ENCODE data around the gene LAMC2. TPM values are rescaled to one million over a fixed set of nuclear protein-coding genes. Genes with fewer than 3 reads are reported as not detected.

The LAMC2 gene
- total RNA-seq, 1 donor from 2014 or later: 13.9 TPM

GRCh38 chr1:183215076-183215720 lies 29.1 kb downstream of the LAMC2 start:
- no peaks in the 10 kb centered on the region for H3K4me1 Mint-ChIP-seq (ENCODE audit: low read depth, unreplicated experiment)
- no peak overlapping the region for H3K4me3 Mint-ChIP-seq (ENCODE audit: unreplicated experiment)
- Histone ChIP-seq H3K9ac (ENCODE audit: low read length) (no peak overlapping the region), H2AFZ (ENCODE audit: low read depth, low read length) (no peak overlapping the region), H3K27me3 (ENCODE audit: insufficient read depth, low read length) (no peaks in the 10 kb centered on the region), H4K20me1 (ENCODE audit: insufficient read depth, low read length) (no peaks in the 10 kb centered on the region), H3K9me3 (ENCODE audit: insufficient read depth, low read depth, low read length) (no peaks in the 10 kb centered on the region), H3K4me3 (ENCODE audit: insufficient read depth, low read depth, low read length) (no peak overlapping the region), H3K4me1 (ENCODE audit: insufficient read depth, low read length) (no peaks in the 10 kb centered on the region), H3K36me3 (ENCODE audit: insufficient read depth, low read length) (no peaks in the 10 kb centered on the region), H3K27ac (ENCODE audit: low read depth, low read length) (no peak overlapping the region), H3K4me2 (ENCODE audit: low read length) (no peak overlapping the region), H3K79me2 (ENCODE audit: insufficient read depth, low read length) (no peaks in the 10 kb centered on the region)
- peaks cover 4% of the 10 kb centered on the region for H3K9me3 Mint-ChIP-seq (ENCODE audit: unreplicated experiment)
- H3K27me3 Mint-ChIP-seq (ENCODE audit: low read depth, unreplicated experiment): peaks cover 12% of the 10 kb centered on the region
- no peak for DNase-seq (ENCODE audit: low read depth)
- no peak for TF ChIP-seq EZH2 (IDR thresholded peaks at IDR 0.05; ENCODE audit: insufficient read depth, low read length)
- no peak for TF ChIP-seq CTCF (IDR thresholded peaks at IDR 0.05; ENCODE audit: insufficient read depth, low read depth, low read length)
- no peaks in the 10 kb centered on the region for H3K36me3 Mint-ChIP-seq (ENCODE audit: low read depth, unreplicated experiment)
- FAIRE-seq: no peak
- peak overlapping the region; percentile 60 for H3K27ac Mint-ChIP-seq (ENCODE audit: unreplicated experiment)

- Histone ChIP-seq H3K9ac (ENCODE audit: low read length) (no peak overlapping the region), H3K4me3 (ENCODE audit: insufficient read depth, low read depth, low read length) (no peak overlapping the region), H3K27me3 (ENCODE audit: insufficient read depth, low read length) (no peaks in the 10 kb centered on the region), H3K27ac (ENCODE audit: low read depth, low read length) (no peak overlapping the region), H3K79me2 (ENCODE audit: insufficient read depth, low read length) (no peaks in the 10 kb centered on the region), H3K36me3 (ENCODE audit: insufficient read depth, low read length) (no peaks in the 10 kb centered on the region), H3K9me3 (ENCODE audit: insufficient read depth, low read depth, low read length) (no peaks in the 10 kb centered on the region), H4K20me1 (ENCODE audit: insufficient read depth, low read length) (no peaks in the 10 kb centered on the region), H3K4me1 (ENCODE audit: insufficient read depth, low read length) (no peaks in the 10 kb centered on the region), H3K4me2 (ENCODE audit: low read length) (no peak overlapping the region), H2AFZ (ENCODE audit: low read depth, low read length) (no peak overlapping the region)
- Mint-ChIP-seq H3K27ac (ENCODE audit: unreplicated experiment) (no peak overlapping the region), H3K9me3 (ENCODE audit: unreplicated experiment) (peaks cover 4% of the 10 kb centered on the region), H3K27me3 (ENCODE audit: low read depth, unreplicated experiment) (peaks cover 12% of the 10 kb centered on the region), H3K4me3 (ENCODE audit: unreplicated experiment) (no peak overlapping the region), H3K36me3 (ENCODE audit: low read depth, unreplicated experiment) (no peaks in the 10 kb centered on the region), H3K4me1 (ENCODE audit: low read depth, unreplicated experiment) (no peaks in the 10 kb centered on the region)
- DNase-seq (ENCODE audit: low read depth) (no peak), FAIRE-seq (no peak)
- TF ChIP-seq EZH2 (IDR thresholded peaks at IDR 0.05; ENCODE audit: insufficient read depth, low read length) (no peak), CTCF (IDR thresholded peaks at IDR 0.05; ENCODE audit: insufficient read depth, low read depth, low read length) (no peak)
Measured at GRCh38 chr1:183215936-183216335, 29.9 kb downstream of the LAMC2 start.

GRCh38 chr1:183218027-183218618 lies 32.1 kb downstream of the LAMC2 start:
- Mint-ChIP-seq H3K4me3 (ENCODE audit: unreplicated experiment) (no peak overlapping the region), H3K4me1 (ENCODE audit: low read depth, unreplicated experiment) (no peaks in the 10 kb centered on the region), H3K36me3 (ENCODE audit: low read depth, unreplicated experiment) (no peaks in the 10 kb centered on the region), H3K27me3 (ENCODE audit: low read depth, unreplicated experiment) (peaks cover 9% of the 10 kb centered on the region), H3K27ac (ENCODE audit: unreplicated experiment) (no peak overlapping the region), H3K9me3 (ENCODE audit: unreplicated experiment) (no peaks in the 10 kb centered on the region)
- Histone ChIP-seq H3K4me1 (ENCODE audit: insufficient read depth, low read length) (no peaks in the 10 kb centered on the region), H3K36me3 (ENCODE audit: insufficient read depth, low read length) (no peaks in the 10 kb centered on the region), H3K4me2 (ENCODE audit: low read length) (no peak overlapping the region), H4K20me1 (ENCODE audit: insufficient read depth, low read length) (no peaks in the 10 kb centered on the region), H3K27ac (ENCODE audit: low read depth, low read length) (no peak overlapping the region), H3K79me2 (ENCODE audit: insufficient read depth, low read length) (no peaks in the 10 kb centered on the region), H3K9ac (ENCODE audit: low read length) (no peak overlapping the region), H2AFZ (ENCODE audit: low read depth, low read length) (no peak overlapping the region), H3K4me3 (ENCODE audit: insufficient read depth, low read depth, low read length) (no peak overlapping the region), H3K27me3 (ENCODE audit: insufficient read depth, low read length) (no peaks in the 10 kb centered on the region), H3K9me3 (ENCODE audit: insufficient read depth, low read depth, low read length) (no peaks in the 10 kb centered on the region)
- FAIRE-seq (no peak), DNase-seq (ENCODE audit: low read depth) (no peak)
- no peak for TF ChIP-seq EZH2 (IDR thresholded peaks at IDR 0.05; ENCODE audit: insufficient read depth, low read length)
- no peak for TF ChIP-seq CTCF (IDR thresholded peaks at IDR 0.05; ENCODE audit: insufficient read depth, low read depth, low read length)
